Left ventricle myocardium inferior (tissue), 1 donor: ENCODE data around the gene SHH. TPM values are rescaled to one million over a fixed set of nuclear protein-coding genes. Genes with fewer than 3 reads are reported as not detected.

ENCODE experiments used
- DNase-seq: peaks from one replicate; pipeline ENCODE4 v3.0.0-alpha.2; 2020
- H3K27ac ChIP-seq: fragments of 200-600 bp; replicated peaks from 2 replicates; pipeline ENCODE4 v1.8.0; 2021
- H3K27me3 ChIP-seq: fragments of 200-600 bp; 2 replicates; pipeline ENCODE4 v1.8.0; 2021; ENCODE audit warnings: low read depth
- H3K36me3 ChIP-seq: fragments of 200-600 bp; 2 replicates; pipeline ENCODE4 v1.8.0; 2021
- H3K4me1 ChIP-seq: fragments of 200-600 bp; 2 replicates; pipeline ENCODE4 v1.8.0; 2021
- H3K4me3 ChIP-seq: fragments of 200-600 bp; 2 replicates; pipeline ENCODE4 v1.8.0; 2021; ENCODE audit warnings: mild to moderate bottlenecking, moderate library complexity
- H3K9me3 ChIP-seq: fragments of 200-600 bp; replicated peaks from 2 replicates; pipeline ENCODE4 v1.8.0; 2021
- CTCF ChIP-seq: fragments of 200-600 bp; IDR thresholded peaks from 2 replicates; pipeline ENCODE4 v1.8.0; 2021; ENCODE audit warnings: antibody characterized with exemption, mild to moderate bottlenecking, borderline replicate concordance
- intact Hi-C: fragments of 100-400 bp; cut with micrococcal nuclease; formaldehyde crosslinking; loops from one replicate; pipeline ENCODE4 v1.11.0; 2022
- total RNA-seq: library from RNA; stranded (reverse); fragmentation: NEBNext Ultra II Directional; extraction: Animal tissue kit (Norgen Biotek cat#: 25700); gene quantifications from one replicate; pipeline ENCODE4 v1.2.1, GENCODE V29; 2021
- donor health status: DM: no; HTN: yes; CAD: no; lungs with severe emphysema.

SHH gene
- total RNA-seq, 1 donor from 2014 or later: not detected

GRCh38 chr7:155752756-155753445 lies 59.4 kb downstream of the SHH start:
- DNase-seq: no peak
- H3K27me3 ChIP-seq: no peaks in the 10 kb centered on the region
- H3K27ac ChIP-seq: no peak overlapping the region
- peaks cover 4% of the 10 kb centered on the region for H3K36me3 ChIP-seq
- peaks cover 78% of the 10 kb centered on the region for H3K4me1 ChIP-seq
- peaks cover 2% of the 10 kb centered on the region for H3K9me3 ChIP-seq
- intact Hi-C loops: no loop called here
- no peak overlapping the region for H3K4me3 ChIP-seq
- no peak for TF ChIP-seq CTCF

- Histone ChIP-seq H3K36me3 (peaks cover under 1% of the 10 kb centered on the region), H3K9me3 (no peaks in the 10 kb centered on the region), H3K27ac (no peak overlapping the region), H3K4me1 (peaks cover 91% of the 10 kb centered on the region), H3K4me3 (no peak overlapping the region), H3K27me3 (no peaks in the 10 kb centered on the region)
- intact Hi-C loops: no loop called here
- no peak for DNase-seq
- no peak for TF ChIP-seq CTCF
Measured at GRCh38 chr7:155751409-155751808, 60.9 kb downstream of the SHH start.

- no peak overlapping the region for H3K27ac ChIP-seq
Measured at GRCh38 chr7:155750255-155751125, 61.8 kb downstream of the SHH start.

More at GRCh38 chr7:155750255-155751125, 61.8 kb downstream of the SHH start:
- intact Hi-C loops: no loop called here
- Histone ChIP-seq H3K4me1 (peaks cover 87% of the 10 kb centered on the region), H3K4me3 (no peak overlapping the region), H3K36me3 (peaks cover 10% of the 10 kb centered on the region), H3K27me3 (no peaks in the 10 kb centered on the region), H3K9me3 (no peaks in the 10 kb centered on the region)
- TF ChIP-seq CTCF: no peak
- DNase-seq: no peak

Other genes starting within 250 kb of the SHH start
- 30.8 TPM for gene RBM33, start 167.8 kb downstream of the SHH start, total RNA-seq